Type B pancreatic cell (in vitro differentiated cells): ENCODE data around the gene NPRL2. TPM values are rescaled to one million over a fixed set of nuclear protein-coding genes. Genes with fewer than 3 reads are reported as not detected.

Experiments
- DNase-seq: peaks from one replicate; pipeline ENCODE4 v3.0.0; 2021; ENCODE audit warnings: mixed read lengths; ENCODE audit not compliant: unreplicated experiment; ENCODE audit errors: extremely low spot score
- H3K27ac Mint-ChIP-seq: 2 replicates; pipeline ENCODE4 v1.8.0; 2021; ENCODE audit warnings: mild to moderate bottlenecking, mixed read lengths
- H3K27me3 Mint-ChIP-seq: 2 replicates; pipeline ENCODE4 v1.8.0; 2021; ENCODE audit warnings: mixed read lengths
- H3K36me3 Mint-ChIP-seq: 2 replicates; pipeline ENCODE4 v1.8.0; 2021; ENCODE audit warnings: mixed read lengths
- H3K4me1 Mint-ChIP-seq: one replicate; pipeline ENCODE4 v1.8.0; 2021; ENCODE audit warnings: mixed read lengths; ENCODE audit not compliant: unreplicated experiment
- H3K4me3 Mint-ChIP-seq: 2 replicates; pipeline ENCODE4 v1.8.0; 2021; ENCODE audit warnings: mild to moderate bottlenecking, mixed read lengths
- H3K9me3 Mint-ChIP-seq: 2 replicates; pipeline ENCODE4 v1.8.0; 2021; ENCODE audit warnings: mixed read lengths
- CTCF ChIP-seq: fragments of 200-600 bp; sonication (generic); conservative IDR thresholded peaks from 2 replicates; pipeline ENCODE4 v1.5.0; 2021; ENCODE audit warnings: antibody characterized with exemption, mild to moderate bottlenecking
- total RNA-seq: library from RNA; stranded (reverse); gene quantifications from 2 replicates; pipeline ENCODE4 v1.2.1, GENCODE V29; 2021; ENCODE audit warnings: low replicate concordance

The NPRL2 gene
- total RNA-seq, 1 donor from 2014 or later, result 27.9 TPM

DNA sequence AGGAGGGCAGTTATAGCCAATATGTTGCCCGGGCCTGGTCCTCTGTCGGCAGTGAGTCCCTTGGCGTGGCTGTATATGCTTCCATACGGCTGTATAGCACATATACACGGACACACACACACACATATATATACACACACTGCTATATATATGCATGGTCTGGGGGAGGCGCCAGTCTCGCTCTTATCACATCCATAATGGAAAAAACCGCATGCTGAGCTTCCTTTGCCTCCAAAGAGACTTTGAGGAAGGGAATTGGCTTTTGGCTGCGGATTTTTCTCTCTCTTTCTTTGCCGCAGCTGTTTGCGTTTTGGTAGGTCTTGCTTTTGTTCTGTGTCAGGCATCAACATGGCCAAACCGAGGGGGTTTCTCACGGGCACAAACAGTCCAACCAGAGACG lies 20.0 kb upstream of the NPRL2 start:
- DNase-seq, result no peak
- TF ChIP-seq CTCF, result peak; percentile 55
- H3K27ac Mint-ChIP-seq, result peak overlapping the region; percentile 53
- H3K36me3 Mint-ChIP-seq, result no peaks in the 10 kb centered on the region
- H3K9me3 Mint-ChIP-seq, result no peaks in the 10 kb centered on the region
- peaks cover 12% of the 10 kb centered on the region for H3K4me1 Mint-ChIP-seq
- H3K4me3 Mint-ChIP-seq, result no peak overlapping the region
- no peaks in the 10 kb centered on the region for H3K27me3 Mint-ChIP-seq

- H3K4me3 Mint-ChIP-seq, result no peak overlapping the region
- peaks cover 12% of the 10 kb centered on the region for H3K4me1 Mint-ChIP-seq
- TF ChIP-seq CTCF, result no peak
- no peak for DNase-seq
- no peaks in the 10 kb centered on the region for H3K27me3 Mint-ChIP-seq
- H3K9me3 Mint-ChIP-seq, result no peaks in the 10 kb centered on the region
- no peaks in the 10 kb centered on the region for H3K36me3 Mint-ChIP-seq
- H3K27ac Mint-ChIP-seq, result no peak overlapping the region
Measured at GRCh38 chr3:50369012-50369670, 18.6 kb upstream of the NPRL2 start.

DNA sequence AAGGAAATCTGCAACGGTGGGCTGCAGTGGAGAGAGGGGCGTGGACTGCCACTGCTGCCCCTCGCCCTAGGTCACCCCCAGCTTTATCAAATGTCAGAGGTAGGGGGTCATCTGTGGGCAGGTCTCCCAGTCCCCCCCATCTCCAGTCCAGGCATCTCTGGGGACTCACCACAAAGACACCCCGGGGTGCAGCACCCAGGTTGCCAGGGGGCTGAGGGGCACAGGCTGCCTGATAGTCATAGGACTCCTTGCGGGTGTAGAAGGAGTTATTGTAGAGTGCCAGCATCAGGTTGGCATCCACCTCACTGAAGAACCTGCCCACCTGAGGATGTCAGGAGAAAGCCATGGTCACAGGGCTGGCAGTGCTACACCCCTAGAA lies 15.3 kb upstream of the NPRL2 start:
- no peaks in the 10 kb centered on the region for H3K27me3 Mint-ChIP-seq

DNA sequence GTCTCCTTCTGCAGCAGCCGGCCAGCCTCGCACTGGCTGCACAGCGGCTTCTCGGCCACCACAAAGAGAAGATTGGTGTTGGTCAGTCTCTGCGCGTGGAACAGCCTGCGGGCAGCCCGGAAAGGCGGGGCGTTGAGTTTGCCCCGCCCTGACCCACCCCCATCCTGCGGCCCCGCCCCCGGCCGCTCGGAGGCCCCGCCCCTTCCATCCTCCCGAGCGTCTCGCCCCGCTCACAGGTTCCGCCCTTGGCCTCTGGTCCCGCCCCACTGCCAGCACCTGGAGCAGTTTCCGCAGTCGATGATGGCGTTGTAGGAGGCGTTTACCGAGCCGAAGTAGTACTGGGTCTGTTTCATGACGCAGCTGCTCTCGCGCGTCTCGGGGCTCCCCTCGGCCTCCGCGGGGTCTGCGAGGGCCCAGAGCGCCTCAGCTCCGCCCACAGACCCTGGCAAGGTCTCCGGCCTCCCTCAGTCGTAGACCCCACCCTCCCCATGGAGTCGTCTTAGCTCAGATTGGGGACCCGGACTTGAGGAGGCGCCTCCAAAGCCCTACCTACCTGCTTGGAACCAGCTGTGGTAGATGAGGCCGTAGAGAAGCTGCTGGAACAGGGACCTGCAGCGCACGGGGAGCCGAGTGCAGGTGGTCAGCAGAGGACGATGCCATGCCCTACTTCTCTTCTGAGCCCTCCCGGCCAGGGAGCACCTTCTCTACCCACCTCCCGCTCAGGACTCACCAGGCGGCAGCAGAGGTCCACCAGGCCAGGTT lies 14.7 kb upstream of the NPRL2 start:
- H3K27me3 Mint-ChIP-seq, result no peaks in the 10 kb centered on the region
- H3K9me3 Mint-ChIP-seq, result no peaks in the 10 kb centered on the region
- no peak for TF ChIP-seq CTCF
- H3K4me1 Mint-ChIP-seq, result no peaks in the 10 kb centered on the region
- H3K36me3 Mint-ChIP-seq, result no peaks in the 10 kb centered on the region
- peak overlapping the region; percentile 50 for H3K27ac Mint-ChIP-seq
- peak; percentile 86 for DNase-seq
- peak overlapping the region; percentile 85 for H3K4me3 Mint-ChIP-seq

More for the DNA sequence above, 15.3 kb upstream of the NPRL2 start:
- no peak for DNase-seq
- no peaks in the 10 kb centered on the region for H3K9me3 Mint-ChIP-seq
- H3K4me1 Mint-ChIP-seq, result peaks cover 4% of the 10 kb centered on the region
- peak overlapping the region; percentile 85 for H3K4me3 Mint-ChIP-seq
- no peak overlapping the region for H3K27ac Mint-ChIP-seq
- H3K36me3 Mint-ChIP-seq, result no peaks in the 10 kb centered on the region
- TF ChIP-seq CTCF, result no peak

DNA sequence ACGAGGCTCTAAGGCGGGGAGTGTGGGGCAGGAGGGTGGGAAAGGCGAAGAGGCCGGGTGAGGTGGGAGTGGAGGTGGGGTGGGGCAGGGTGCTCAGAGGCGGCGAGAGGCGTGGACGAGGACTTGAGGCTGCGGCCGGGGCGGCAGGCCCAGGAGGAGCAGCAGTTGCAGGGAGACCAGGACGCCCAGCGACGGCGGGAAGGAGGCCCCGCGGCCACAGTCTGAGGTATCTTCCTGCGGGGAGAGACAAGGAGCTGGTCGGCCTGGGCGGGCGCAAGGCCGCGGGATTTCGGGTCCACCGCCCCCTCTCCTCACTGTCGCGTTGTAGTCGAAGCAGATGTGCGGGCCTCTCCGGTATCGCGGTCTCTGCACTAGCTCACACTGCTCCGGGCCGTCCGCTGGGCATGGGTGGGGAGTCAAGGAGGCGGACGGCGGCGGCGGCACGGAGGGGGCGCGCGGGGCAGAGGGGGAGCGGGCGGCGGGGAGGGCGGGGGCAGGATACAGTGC lies 14.1 kb upstream of the NPRL2 start:
- Mint-ChIP-seq H3K4me3 (peak overlapping the region; percentile 85), H3K36me3 (no peaks in the 10 kb centered on the region), H3K4me1 (peaks cover 3% of the 10 kb centered on the region), H3K27me3 (no peaks in the 10 kb centered on the region), H3K27ac (peak overlapping the region; percentile 50), H3K9me3 (no peaks in the 10 kb centered on the region)
- no peak for TF ChIP-seq CTCF
- no peak for DNase-seq
